Stomach (tissue), 4 donors: ENCODE results near the gene CCDC91.

Experiments
- CTCF ChIP-seq, 7 experiments: fragments of 450-650 bp in 4 of 7; fragments of 200-600 bp in 3 of 7; sonication (generic) in 3 of 7; IDR thresholded peaks; one replicate each; pipeline ENCODE4 v1.5.1; 2016 to 2019; ENCODE audit warnings: antibody characterized with exemption in 7 of 7, control low read depth in 2 of 7, mild to moderate bottlenecking in 1 of 7
- POLR2AphosphoS5 ChIP-seq, 3 donors: sonication (generic); formaldehyde crosslinking; IDR thresholded peaks; one replicate each; pipeline ENCODE4 v1.6.1; 2016; ENCODE audit warnings: antibody characterized with exemption in 3 of 3

GRCh38 chr12:28164644-28165275 is 25.5 kb upstream of the CCDC91 start:
- TF ChIP-seq CTCF (IDR thresholded peaks at IDR 0.05): no peak
- no peak for TF ChIP-seq POLR2AphosphoS5 (IDR thresholded peaks at IDR 0.05)
